HL-60/S4 treated with phorbol 12-myristate 13-acetate at 8.2 ng/mL for 4 days and 3 days (cell line): ENCODE measurements around the gene RNASE8.
"Not testable (repeated sequence)": the region's sequence is repeated elsewhere in the genome, so short reads cannot be mapped to it uniquely, and the experiment has no call there.

Experiments used
- in situ Hi-C: fragments of 300-500 bp; cut with MboI; formaldehyde crosslinking; loops from 2 replicates; pipeline ENCODE4 v1.15.0; 2022; ENCODE audit warnings: low sequenced_read_pairs

Gene RNASE8

DNA sequence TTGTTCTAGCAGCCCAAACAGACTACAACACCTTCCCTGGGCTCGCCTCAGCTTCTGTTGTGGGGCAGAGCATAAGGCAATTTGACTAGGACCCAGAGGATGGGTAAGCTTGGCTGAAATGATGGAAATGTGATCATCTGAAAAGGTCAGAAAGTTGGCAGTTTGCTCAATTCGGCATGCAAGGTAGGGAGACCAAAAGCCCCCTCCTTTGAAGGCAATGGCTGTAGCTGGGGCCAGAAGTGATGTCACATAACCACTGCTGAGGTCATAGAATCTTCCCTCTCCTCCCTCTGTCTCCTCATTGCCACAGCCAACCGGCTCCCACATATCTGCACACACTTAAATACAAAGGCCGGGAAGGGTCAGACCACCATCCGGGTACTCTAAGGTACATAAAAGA lies 27.7 kb upstream of the RNASE8 start, which contains the start of gene TPPP2:
TSS of gene TPPP2 (plus strand) at position 301 of the 400 bp plus-strand sequence. CDS start 365 bp downstream, outside the sequence.
- in situ Hi-C loops = no loop called here

DNA sequence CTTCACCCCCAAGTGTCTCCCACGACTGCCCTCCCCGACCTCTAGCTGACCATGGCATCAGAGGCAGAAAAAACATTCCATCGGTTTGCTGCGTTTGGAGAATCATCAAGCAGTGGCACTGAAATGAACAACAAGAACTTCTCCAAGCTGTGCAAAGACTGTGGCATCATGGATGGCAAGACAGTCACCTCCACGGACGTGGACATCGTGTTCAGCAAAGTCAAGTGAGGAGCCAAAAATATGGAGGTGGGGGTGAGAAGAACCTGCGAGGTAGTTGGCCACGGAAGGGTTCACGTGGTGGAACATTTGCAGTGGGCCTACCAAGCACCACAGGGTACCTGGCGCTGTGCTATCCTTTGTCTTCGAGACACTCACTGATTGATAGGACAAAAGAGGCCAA lies 27.1 kb upstream of the RNASE8 start:
- in situ Hi-C loops = no loop called here

DNA sequence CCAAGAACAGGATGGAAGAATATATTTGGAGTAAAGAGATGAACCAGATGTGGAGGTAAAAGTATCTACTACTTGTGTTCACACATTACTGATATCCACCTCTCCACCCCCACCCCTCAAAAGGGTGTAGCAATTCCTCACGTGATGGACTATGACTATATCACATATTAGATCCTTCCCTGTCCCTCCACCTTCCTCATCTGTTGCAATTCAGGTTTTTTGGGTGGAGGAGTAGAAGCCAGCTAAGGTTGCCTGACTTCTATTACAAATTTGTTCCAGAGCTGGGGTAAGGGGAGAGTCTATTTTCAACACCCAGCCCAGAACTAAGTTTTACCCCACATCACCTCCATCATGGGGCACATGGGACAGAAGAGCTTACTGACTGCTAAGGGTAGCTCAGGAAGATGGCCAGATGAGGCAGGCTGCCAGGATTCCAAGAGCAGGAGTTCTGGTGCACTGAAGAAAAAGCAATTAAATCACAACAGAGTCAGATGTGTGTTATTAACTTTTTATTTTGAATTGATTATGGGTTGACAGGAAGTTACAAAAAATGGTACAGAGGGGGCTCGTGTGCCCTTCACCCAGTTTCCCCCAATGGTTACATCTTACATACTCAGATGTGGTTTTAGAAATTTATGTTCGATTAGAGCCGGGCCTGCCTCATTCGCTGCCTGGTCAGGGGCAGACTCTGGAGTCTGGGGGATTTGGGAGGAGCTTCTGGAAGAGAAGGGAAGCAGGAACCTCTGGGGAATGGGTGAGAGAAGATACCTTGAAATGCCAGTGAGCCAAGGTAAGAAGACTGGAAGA lies 25.1 kb upstream of the RNASE8 start:
- in situ Hi-C loops = no loop called here

DNA sequence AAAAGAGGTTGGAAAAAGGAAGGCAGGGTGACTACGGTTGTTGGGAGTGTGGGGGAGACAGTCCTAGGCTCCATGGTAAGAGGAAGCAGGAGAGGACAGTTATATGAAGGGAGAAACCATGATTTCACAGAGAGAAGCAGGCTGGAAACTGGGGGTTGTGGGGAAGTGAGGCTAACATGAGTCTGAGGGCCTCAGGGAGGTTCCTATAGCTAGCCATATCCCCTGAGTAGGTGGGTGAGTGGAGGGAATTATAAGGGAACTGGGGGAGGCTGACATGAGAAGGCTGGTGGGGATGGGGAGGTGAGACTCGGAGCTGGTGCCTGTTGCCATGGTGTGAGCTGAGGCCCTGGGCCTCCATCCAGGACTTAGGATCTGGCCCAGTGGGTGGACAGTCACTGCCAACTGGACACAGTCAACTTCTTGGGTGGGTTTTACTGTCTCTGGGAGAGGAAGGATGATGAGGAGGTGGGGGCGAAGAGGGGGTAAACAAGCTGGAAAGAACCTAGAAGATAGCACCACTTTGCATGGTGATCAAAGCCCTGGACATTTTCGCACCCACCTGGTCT lies 24.4 kb upstream of the RNASE8 start:
- in situ Hi-C loops = no loop called here

DNA sequence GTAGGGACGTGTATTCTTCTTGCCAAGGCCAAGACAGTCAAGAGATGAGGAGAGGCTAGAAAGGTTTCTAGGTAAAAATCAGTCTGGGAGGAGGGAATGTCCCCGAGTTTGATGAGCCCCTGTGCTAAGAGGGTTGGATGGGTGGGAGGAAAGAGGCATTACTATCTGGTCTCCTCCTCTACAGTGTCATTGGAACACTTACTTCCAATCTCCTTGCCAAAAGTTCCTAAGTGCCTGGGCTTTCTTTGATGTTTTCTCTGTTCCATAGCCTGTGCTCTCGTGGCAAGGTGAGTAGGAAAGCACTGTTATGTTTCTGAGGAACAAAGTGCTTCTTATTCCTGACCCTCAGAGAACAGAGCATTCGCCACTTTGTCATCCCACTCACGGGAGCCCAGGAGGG lies 22.9 kb upstream of the RNASE8 start, which contains the start of gene RNASE13:
TSS of gene RNASE13 (minus strand) at position 101 of the 400 bp plus-strand sequence. CDS start 519 bp downstream, outside the sequence.
- in situ Hi-C loops = no loop called here

DNA sequence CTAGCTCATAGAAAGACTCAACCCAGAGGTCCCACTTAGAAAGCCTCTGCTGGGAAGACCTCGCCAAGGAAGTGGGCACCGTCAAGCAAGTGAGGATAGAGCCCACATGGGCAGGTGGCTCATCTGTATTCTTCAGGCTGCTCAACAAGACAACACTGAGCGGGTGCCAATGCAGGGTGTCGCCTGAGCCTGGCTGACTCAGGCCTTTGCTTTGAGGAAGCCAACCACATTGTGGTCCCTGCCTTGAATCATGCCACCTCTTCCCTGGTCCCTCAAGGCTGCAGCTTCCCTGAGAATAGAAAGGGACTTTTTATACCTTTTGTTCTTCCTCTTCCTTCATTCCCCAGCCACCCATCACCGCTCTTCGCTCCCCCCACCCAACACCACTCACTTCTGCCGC lies 20.9 kb upstream of the RNASE8 start:
- in situ Hi-C loops = no loop called here

GRCh38 chr14:21037156-21037555 lies 20.5 kb upstream of the RNASE8 start:
- in situ Hi-C loops = no loop called here

DNA sequence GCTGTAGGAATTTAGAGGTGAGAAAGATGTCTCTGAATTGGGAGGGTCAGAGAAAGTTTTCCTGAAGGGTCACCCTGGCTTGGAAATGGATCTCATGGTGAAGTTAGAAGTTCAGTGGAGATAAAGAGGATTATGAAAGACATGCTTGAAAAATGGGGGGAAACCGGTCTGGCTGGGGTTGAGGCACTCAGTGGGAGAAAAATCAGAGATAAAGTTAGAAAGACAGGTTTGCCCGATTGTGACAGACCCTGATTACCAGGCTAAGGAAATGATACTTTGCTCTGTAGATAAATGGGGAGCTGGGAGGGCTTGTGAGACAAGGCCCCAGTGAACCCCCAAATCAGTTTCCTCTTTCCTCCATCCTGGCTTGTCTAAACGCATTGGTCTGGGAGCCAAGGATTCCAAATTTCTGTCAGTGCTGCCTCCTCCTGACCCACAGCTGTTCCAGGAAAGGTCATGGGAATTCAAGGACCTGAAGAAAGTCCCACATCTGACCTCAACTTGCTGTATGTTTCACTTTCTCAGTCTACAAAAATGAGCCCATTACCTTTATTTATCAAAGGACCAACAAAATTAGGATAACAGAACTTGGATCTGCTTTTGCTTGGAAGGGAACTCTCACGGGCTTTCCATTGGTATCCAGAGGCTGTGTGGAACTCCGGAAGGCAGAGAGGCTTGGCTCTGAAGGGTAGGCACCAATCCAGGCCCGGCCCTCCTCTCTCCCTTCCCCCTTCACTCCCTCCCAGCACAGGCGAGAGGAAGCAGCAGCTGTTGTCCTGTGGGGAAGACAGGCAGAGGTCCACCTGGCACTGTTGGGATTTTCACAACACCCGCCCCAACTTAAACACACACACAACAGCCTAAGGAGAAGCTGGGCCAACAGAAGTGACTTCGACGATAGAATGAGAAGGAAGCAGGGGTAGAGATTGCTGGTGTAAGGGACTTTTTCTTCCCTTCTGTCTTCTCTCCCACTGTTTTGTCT lies 18.9 kb upstream of the RNASE8 start:
- in situ Hi-C loops = no loop called here

DNA sequence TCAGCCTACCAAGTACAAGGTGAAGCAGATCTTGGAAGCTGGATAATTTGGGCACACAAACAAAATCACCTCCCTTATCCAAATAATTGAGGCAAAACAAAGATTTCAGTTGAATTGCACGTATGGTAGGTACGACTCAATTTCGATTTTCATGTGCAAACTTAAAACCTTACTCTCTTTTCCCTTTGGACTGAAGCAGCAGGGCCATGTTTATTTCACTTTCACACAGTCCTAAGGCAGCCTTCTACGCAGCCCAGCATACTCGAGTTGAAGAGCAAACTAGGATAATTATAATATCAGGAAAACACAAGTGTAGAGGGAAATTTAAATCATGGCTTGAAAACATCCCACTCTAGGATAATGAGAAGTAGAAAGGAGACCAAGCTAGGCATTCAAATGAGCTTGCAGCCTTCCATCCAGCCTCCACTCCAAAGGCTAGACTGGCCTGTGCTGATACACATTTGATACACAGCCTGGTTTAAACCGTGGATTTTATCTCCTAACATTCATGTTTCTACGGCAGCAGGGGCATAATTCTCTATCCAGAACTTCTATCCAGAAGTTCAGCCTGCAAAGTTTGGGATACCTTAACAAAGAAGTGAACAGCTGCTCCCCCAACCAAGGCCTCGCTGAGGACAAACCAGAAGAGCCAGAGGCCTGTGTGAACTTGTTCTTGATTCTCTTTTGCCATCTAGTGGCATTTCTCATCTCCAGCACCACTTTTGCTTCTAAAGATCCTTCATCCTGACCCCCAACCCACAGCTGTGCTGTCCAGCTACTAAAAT lies 17.8 kb upstream of the RNASE8 start:
- in situ Hi-C loops = no loop called here

- in situ Hi-C loops = no loop called here
Measured at GRCh38 chr14:21040370-21040925, 17.2 kb upstream of the RNASE8 start.

DNA sequence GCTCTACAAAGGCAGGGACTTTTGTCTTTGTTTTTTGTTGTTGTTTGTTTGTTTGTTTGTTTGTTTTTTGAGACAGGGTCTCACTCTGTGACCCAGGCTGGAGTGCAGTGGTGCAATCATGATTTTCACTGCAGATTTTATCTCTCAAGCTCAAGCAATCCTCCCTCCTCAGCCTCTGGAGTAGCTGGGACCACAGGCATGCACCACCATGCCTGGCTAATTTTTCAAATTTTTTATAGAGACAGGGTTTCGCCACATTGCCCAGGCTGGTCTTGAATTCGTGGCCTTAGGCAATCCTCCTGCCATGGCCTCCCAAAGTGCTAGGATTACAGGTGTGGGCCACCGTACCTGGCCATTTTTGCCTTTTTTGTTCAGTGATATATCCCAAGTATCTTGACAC lies 16.7 kb upstream of the RNASE8 start:
- in situ Hi-C loops = not testable (repeated sequence)

GRCh38 chr14:21041676-21042433 lies 15.8 kb upstream of the RNASE8 start, which contains the start of gene RNASE7:
Gene RNASE7 (plus strand): TSS chr14:21042362. CDS start chr14:21042993, 631 bp downstream.
- in situ Hi-C loops = no loop called here

DNA sequence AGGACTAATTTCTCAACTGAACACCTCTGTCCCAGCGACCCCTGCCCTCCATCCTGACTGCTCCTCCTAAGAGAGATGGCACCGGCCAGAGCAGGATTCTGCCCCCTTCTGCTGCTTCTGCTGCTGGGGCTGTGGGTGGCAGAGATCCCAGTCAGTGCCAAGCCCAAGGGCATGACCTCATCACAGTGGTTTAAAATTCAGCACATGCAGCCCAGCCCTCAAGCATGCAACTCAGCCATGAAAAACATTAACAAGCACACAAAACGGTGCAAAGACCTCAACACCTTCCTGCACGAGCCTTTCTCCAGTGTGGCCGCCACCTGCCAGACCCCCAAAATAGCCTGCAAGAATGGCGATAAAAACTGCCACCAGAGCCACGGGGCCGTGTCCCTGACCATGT lies 14.7 kb upstream of the RNASE8 start:
- in situ Hi-C loops = no loop called here

DNA sequence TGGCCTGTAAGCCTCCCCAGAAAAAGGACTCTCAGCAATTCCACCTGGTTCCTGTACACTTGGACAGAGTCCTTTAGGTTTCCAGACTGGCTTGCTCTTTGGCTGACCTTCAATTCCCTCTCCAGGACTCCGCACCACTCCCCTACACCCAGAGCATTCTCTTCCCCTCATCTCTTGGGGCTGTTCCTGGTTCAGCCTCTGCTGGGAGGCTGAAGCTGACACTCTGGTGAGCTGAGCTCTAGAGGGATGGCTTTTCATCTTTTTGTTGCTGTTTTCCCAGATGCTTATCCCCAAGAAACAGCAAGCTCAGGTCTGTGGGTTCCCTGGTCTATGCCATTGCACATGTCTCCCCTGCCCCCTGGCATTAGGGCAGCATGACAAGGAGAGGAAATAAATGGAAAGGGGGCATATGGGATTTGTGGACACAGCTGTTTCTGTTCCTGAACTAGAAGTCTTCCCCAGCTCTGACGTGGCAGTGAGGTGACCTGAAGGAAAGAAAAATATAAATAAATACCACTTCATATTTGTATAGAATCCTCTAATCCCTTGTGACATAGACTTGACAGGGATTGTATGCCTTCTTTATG lies 14.1 kb upstream of the RNASE8 start:
- in situ Hi-C loops = no loop called here

- in situ Hi-C loops = no loop called here
Measured at GRCh38 chr14:21043974-21044618, 13.5 kb upstream of the RNASE8 start.

GRCh38 chr14:21047378-21047781 lies 10.2 kb upstream of the RNASE8 start:
- in situ Hi-C loops = no loop called here

DNA sequence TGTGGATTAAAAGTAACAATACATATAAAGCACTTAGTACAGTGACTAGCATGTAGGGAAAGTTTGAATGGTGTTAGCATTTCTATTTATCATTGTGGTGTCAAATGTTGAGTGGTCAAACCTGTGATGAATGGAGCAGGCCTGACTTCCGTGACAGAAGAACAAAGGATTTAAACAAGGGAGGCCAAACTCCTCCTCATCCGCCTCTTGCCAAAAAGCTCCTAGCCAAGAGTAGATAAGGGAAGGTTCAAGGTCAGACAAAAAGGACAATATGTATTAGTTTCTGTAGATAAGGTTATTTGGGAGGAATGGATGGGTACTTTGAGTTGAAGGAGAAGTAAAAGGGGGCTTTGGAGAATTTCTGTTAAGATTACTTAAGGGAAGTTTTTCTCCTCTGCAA lies 9.0 kb upstream of the RNASE8 start:
- in situ Hi-C loops = no loop called here

- in situ Hi-C loops = no loop called here
Measured at GRCh38 chr14:21049271-21049673, 8.3 kb upstream of the RNASE8 start.
